ENCODE results near the gene MFSD12.
"Not testable (repeated sequence)": the region's sequence is repeated elsewhere in the genome, so short reads cannot be mapped to it uniquely, and the experiment has no call there.

MFSD12 gene

DNA sequence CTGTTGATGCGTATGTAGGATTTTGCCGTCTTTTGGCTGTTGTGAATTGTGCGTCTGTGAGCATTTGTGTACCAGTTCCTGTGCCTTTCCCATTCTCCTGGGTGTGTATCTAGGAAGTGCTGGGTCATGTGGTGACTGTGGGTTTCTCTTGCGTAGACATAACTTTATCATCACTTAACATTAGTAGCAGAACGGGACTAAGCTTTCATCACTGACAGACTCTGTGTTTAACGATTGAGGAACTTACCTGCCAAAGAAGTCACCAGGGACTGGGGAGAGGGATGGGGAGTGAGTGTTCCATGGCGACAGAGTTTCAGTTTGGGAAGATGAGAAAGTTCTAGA, 36.3 kb downstream of the MFSD12 start:
- no peak for DNase-seq

- no peak for DNase-seq
These were observed 37.0 kb downstream of the MFSD12 start for GRCh38 chr19:3520166-3521103.

- DNase-seq, result no peak
These were observed 38.3 kb downstream of the MFSD12 start for GRCh38 chr19:3519126-3519525.

DNA sequence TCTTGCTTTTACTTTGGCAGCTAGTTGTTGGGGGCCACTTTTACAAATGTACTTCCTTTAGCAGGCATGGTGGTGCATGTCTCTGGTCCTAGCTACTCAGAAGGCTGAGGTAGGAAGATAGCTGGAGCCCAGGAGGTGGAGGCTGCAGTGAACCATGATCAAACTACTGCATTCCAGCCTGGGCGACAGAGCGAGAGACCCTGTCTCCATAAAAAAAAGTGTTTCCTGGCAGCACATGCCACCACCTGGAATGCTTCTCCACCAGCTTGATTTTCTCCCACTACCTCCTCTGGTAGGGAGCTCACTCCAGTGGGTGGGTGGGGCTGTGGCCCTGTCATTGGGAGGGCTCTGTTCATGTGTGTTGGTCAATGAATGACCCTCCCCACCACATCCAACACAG, 38.7 kb downstream of the MFSD12 start:
- DNase-seq, result no peak

- DNase-seq, result no peak
These were observed 39.1 kb downstream of the MFSD12 start for GRCh38 chr19:3518255-3518654.

- DNase-seq, result no peak
These were observed 39.7 kb downstream of the MFSD12 start for GRCh38 chr19:3517638-3518037.

GRCh38 chr19:3516675-3517207, 40.6 kb downstream of the MFSD12 start:
- no peak for DNase-seq

- no peak for DNase-seq
These were observed 41.4 kb downstream of the MFSD12 start for GRCh38 chr19:3515891-3516422.

- DNase-seq, result no peak
These were observed 42.5 kb downstream of the MFSD12 start for GRCh38 chr19:3514930-3515329.

GRCh38 chr19:3513229-3514140, 43.9 kb downstream of the MFSD12 start:
- no peak for DNase-seq

DNA sequence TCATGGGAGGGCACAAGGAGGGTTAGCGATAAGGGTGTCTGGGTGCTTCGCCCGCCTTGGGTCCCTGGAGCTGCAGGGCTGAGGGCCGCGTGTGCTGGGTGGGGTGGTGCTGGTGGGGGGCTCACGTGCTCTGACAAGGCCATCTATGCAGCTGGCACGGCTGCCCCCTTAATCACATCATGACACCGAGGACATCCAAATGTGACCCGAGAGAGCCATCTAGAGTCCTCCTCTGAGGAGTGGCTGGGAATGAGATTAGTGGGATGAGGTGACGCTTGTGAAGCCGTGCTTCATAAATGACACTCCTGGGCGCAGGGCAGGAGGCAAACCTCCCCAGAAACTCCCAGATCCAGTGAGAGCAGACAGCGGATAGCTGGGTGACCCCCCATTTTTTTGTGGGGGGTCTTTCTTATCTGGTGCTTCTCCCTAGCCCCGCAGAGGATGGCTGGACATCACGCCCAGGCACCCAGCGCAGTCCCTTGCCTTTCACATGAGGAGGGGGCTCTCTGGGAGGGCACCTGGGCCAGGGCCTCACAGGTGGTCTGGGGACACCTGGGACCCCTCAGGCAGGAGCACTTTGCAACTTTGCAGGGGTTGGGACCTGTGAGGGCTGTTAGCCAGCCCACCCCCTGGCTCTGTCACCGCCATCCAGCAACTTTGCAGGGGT, 44.7 kb downstream of the MFSD12 start:
- no peak for DNase-seq

GRCh38 chr19:3511506-3512251, 45.7 kb downstream of the MFSD12 start:
- DNase-seq, result no peak

- DNase-seq, result no peak
These were observed 46.7 kb downstream of the MFSD12 start for GRCh38 chr19:3510727-3511126.

DNA sequence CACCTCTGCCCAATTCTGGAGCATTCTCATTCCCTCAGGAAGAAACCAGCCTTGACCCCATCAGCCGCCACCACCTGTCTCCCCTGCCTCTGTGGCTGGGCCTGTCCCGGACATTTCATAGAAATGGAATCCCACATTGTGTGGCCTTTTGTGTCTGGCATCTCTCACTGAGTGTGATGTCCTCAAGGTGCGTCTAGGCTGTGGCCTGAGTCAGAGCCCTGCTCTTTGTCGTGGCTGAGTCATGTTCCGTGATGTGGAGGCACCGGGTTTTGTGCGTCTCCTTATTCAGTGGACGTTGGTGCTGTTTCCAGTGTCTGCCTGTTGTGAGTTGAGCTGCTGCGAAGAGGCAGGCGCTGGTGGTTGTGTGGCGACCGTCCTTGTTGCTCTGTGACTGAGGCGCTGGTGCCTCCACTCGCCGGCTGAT, 47.8 kb downstream of the MFSD12 start:
- DNase-seq, result no peak

- DNase-seq, result no peak
These were observed 48.4 kb downstream of the MFSD12 start for GRCh38 chr19:3508771-3509535.

- not testable (repeated sequence) for DNase-seq
These were observed 49.2 kb downstream of the MFSD12 start for GRCh38 chr19:3508121-3508661.

- no peak for DNase-seq
These were observed 49.8 kb downstream of the MFSD12 start for GRCh38 chr19:3507371-3508120.

DNA sequence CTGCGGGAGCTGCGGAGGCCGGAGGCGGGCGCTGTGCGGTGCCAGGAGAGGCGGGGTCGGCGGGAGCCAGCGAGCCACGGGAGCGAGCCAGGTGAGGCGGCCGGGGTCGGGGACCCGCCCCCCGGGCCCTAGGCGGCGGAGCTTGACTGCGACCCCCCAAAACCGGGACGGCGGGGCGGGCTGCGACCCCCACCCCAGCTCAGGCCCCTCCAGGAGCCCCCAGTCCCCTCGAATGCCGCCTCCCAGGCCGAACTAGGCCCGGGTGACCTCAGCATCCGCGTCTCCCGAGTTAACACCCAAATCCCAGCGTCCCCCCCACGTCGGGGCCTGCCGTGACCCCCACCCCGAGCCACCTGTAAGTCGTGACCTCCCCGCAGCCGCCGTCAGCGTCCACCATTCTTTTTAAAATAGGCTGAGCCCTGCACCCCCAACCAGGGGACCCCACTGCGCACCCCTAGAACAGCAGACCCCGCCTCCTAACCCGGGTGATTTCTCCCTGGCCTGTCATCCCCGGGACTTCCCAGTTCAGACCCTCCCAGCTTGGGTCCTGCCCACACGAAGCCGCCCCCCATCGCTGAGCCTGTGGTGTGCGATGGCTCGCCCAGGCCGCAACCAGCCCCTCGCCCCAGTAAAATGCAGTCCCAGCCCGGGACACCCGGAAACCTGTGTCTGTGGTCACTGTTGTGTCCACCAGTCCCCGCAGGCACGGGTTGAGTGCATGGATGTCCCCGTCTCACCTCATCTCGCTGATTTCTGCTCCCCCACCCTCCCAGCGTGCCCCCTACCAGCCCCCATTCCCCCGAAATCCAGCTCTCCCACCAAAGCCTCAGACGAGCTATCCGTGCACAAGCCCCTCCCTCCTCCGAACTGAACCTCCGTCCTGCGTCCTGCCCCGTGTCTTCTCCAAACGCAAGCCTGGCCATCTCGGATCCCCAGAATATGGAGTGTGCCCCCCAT, 50.7 kb downstream of the MFSD12 start:
- no peak for DNase-seq

Data from T1000 (cell line).